ENCODE measurements around the gene BAHD1.

GRCh38 chr15:40452296-40453090 lies 11.7 kb downstream of the BAHD1 start:
- TF ChIP-seq CTCF (IDR thresholded peaks at IDR 0.05): no peak
- TF ChIP-seq POLR2A (IDR thresholded peaks at IDR 0.05): no peak

Measured in body of pancreas (tissue), 4 donors.